NCI-H226 (cell line): ENCODE results near the gene UGT2A1.
"Not testable (repeated sequence)": the region's sequence is repeated elsewhere in the genome, so short reads cannot be mapped to it uniquely, and the experiment has no call there.

Source experiments
- DNase-seq: peaks from one replicate; pipeline ENCODE4 v3.0.0-alpha.2; 2015

UGT2A1 gene

DNA sequence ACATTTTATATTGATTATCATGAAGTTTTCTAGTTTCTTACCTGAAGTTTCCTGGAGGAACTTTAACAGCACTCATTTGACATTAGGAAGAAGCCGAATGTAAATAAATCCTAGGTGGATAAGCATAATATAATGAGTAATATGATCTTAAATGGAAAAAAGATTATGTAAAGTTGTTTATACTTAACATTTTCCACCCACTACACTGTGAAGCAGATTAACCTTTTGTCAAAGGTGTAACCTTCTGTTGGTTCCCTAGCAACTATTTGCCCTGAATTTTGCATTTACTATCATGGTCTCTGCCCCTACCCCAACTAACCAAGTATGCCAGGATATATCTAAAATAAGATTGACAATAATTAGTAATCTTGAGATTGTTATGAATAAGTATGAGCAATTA, at the start of gene UGT2A1:
Gene UGT2A1 (minus strand): TSS at position 101 of the 400 bp plus-strand sequence. CDS start 5,603 bp downstream, outside the sequence.
- no peak for DNase-seq

DNA sequence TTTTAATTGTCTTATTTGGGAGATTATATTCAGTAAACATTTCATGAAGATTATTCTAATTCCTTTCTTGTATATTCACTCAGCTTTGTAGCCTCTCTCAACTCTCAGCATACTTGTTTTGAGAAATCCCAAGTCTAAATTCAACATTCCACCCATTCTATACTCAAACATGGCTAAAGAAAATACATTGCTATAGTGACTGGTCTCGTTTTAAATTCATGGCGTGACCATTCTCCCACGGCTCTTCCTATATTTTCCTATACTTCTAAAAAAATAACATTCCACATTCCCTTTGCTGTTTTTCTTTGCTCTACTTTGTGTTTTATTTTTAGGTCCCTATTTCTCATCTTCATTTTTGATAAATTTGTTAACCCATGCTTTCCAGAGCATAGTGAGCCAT, 49.2 kb upstream of the UGT2A1 start:
- DNase-seq, result no peak

DNA sequence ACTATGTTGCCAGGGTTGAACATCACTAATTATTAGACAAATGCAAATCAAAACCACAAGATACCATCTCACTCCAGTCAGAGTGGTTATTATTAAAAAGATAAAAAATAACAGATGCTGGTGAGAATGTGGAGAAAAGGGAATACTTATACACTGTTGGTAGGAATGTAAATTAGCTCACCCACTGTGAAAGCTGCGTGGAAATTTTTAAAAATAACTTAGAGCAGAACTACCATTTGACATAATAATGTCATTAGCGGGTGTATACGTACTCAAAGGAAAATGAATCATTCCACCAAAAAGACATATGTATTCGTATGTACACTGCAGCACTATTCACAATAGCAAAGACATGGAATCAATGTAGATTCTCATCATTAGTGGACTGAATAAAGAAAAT, 48.6 kb upstream of the UGT2A1 start:
- DNase-seq, result no peak

DNA sequence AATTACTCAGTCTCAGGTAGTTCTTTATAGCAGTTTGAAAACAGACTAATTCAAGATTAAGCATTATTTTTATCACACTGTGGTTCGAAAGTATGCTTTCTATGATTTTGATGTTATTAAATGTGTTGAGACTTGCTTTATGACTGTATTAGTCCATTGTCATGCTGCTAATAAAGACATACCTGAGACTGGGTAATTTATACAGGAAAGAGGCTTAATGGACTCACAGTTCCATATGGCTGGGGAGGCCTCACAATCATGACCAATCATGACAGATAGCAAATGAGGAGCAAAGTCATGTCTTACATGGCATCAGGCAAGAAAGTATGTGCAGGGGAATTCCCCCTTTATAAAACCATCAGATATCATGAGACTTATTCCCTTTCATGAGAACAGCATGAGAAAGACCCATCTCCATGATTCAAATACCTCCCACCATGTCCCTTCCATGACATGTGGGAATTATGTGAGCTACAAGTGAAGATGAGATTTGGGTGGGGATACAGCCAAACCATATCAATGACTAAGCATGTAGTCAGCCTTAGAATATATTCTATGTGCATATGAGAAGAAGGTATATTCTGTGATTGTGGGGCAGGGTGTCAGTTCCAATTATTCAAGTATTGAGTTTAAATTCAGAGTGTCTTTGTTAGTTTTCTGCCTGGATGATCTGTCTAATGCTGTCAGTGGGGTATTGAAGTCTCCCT, 44.6 kb upstream of the UGT2A1 start:
- no peak for DNase-seq

DNA sequence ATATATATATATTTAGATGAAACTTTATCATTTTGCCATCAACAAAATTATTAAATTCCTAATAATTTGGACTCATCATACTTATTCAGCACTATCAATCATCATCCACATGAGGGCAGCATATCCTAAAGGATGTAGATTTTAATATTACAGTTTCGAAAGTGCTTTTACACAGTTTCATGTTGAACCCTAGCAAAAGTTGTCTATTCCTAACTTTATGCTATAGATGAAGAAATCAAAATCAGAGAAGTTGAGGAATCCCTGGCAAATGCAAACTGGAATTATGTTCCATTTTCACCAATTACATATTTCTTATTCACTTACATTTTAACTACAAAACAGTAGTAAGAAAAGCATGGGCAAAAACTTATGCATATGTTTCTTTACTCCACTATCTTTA, 36.6 kb upstream of the UGT2A1 start:
- no peak for DNase-seq

DNA sequence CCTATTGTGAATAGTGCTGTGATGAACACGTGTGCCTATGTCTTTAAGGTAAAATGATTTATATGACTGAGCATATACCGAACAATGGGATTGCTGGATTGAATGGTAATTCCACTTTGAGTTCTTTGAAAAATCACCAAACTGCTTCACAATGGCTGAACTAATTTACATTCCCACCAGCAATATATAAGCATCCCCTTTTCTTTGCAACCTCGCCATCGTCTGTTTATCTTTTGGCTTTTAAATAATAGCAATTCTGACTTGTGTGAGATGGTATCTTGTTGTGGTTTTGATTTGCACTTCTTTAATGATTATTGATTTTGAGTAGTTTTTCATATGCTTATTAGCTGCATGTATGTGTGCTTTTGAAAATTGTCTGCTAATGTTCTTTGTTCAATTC, 31.8 kb upstream of the UGT2A1 start:
- DNase-seq, result no peak

DNA sequence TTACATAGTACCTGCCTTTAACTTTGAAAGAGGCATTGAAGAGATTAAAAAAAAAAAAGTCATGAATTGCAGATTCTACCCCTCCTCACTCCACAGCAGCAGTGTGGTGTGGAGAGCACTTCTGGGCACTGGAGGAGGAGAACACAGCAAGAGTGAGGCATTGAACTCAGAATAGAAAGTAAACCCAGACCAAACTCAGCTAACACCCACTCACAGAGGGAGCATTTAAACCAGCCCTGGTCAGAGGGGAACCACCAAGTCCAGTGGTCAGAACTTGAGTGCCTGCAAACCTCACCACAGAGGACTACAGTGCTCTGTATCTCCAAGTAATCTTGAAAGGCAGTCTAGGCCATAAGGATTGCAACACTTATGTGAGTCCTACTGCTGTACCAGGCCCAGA, 15.6 kb upstream of the UGT2A1 start:
- DNase-seq, result no peak

DNA sequence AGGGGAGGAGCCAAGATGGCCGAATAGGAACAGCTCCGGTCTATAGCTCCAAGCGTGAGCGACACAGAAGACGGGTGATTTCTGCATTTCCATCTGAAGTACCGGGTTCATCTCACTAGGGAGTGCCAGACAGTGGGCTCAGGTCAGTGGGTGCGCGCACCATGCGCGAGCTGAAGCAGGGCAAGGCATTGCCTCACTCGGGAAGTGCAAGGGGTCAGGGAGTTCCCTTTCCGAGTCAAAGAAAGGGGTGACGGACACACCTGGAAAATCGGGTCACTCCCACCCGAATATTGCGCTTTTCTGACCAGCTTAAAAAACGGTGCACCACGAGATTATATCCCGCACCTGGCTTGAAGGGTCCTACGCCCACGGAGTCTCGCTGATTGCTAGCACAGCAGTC, 11.0 kb upstream of the UGT2A1 start:
- DNase-seq, result not testable (repeated sequence)

DNA sequence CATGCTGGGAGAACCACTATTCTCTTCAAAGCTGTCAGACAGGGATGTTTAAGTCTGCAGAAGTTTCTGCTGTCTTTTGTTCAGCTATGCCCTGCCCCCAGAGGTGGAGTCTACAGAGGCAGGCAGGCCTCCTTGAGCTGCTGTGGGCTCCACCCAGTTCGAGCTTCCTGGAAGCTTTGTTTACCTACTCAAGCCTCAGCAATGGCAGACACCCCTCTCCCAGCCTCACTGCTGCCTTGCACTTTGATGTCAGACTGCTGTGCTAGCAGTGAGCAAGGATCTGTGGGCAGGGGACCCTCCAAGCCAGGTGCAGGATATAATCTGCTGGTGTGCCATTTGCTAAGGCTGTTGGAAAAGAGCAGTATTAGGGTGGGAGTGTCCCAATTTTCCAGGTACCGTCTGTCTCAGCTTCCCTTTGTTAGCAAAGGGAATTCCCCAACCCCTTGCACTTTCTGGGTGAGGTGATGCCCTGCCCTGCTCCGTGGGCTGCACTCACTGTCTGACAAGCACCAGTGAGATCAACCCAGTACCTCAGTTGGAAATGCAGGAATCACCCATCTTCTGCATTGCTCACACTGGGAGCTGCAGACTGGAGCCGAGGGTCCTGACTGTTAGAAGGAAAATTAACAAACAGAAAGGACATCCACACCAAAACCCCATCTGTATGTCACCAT, 8.2 kb upstream of the UGT2A1 start:
- not testable (repeated sequence) for DNase-seq

DNA sequence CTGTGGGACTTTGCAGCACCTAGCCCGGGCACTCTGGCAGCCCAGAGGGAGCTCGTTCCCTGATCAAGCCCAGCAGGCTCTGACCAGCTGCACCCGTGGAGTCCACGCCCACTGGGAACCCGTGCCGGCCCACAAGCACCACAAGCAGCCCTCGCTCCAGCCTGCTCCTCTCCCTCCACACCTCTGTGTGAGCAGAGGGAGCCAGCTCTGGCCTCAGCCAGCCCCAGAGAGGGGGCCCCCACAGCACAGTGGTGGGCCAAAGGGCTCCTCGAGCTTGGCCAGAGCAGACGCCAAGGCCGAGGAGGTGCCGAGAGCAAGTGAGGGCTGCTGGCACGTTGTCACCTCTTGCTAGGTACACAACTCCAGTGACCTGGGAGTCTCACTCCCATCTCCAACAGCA, 5.1 kb upstream of the UGT2A1 start:
- DNase-seq, result no peak

DNA sequence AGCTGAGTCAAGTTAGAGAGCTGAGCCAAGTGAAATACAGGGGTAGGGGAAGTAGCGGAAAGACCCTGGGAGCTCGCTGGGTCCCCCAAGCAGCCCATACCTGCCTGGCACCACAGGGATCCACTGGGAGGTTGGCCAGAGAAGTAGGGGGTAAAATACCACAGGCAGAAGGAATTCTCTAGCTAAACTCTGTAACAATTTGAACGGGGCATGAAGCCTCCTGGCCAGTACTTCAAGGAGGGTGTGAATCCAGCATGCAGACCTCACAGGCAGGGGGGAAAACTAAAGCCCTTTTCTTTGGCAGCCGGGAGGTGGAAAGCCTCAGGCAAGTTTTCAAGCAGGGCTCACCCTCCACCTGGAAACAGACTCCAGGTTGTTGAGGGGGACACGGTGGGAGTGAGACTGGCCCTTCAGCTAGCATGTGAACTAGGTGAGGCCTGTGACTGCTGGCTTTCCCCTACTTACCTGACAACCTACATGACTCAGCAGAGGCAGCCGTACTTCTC, 3.7 kb upstream of the UGT2A1 start:
- DNase-seq, result no peak

DNA sequence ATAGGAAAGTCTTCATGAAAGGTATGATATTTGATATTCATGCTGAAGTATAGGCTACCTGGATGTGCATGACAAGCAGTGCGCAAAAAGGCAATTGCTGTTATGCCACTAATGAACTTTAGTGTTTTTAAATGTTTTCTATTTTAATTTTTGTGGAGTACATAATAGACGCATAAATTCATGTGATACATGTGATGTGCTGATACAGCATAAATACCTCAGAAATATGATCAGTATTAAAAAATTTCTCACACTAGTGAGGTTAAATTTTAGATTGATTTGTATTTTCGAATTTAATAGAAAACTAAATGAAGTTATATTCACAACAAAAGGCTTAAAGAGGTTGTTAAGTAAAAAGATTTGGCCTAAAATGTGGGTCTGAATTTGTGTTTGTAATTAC, 2.2 kb downstream of the UGT2A1 start:
- DNase-seq, result no peak

DNA sequence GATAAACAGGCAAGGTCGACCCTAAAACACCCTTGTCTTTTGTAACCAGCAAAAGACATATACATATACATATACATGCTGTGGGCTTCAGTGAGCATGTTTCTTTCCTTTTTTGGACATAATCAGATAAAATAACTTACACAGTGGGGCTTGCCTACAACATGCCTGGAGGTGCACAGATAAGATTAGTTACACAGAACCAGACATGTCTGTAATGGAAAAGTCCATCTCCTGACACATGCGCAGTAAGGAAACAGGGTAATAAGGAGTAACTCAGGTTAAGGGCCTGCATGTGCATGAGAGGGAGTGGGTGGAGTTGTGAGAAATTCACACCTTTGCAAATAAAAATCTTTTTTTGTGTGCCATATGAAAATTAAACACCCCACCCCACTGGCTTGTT, 3.4 kb downstream of the UGT2A1 start:
- DNase-seq, result no peak

DNA sequence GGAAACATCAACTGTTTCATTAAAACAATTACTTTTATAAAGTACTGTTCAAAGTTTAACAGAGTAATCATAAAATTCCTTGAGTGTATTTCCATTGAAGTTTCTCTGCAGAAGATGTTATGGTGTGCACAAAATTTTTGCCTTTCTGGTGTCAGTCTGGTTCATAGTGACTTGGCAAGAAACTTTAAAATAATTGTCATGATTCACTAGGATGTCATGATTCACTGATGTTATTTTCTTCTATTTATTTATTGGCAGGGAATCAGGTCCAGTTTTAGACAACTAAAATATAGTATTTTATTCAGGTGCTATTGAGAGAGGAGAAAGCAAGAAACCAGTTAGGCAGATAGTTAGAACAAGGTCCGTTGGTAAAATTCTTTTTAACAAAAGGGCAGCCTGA, 3.8 kb downstream of the UGT2A1 start:
- no peak for DNase-seq

DNA sequence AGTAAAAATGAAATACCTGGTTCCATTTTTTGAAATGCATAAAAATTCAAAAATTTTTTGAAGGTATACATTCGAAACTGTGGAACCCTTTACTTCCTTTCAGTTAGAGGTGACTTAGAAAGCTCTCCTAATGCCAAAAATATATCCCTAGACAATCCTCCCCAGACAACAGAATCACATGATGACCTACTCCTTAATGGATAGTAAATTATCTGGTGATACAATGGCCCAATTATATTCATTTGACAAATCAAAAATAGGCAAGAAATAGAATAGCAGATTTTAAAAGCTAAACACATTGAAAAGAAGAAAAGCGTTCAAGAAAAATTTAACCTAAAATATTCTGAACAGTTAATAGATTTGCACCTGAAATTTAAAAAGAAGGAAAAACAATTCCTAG, 10.1 kb downstream of the UGT2A1 start:
- DNase-seq, result no peak

DNA sequence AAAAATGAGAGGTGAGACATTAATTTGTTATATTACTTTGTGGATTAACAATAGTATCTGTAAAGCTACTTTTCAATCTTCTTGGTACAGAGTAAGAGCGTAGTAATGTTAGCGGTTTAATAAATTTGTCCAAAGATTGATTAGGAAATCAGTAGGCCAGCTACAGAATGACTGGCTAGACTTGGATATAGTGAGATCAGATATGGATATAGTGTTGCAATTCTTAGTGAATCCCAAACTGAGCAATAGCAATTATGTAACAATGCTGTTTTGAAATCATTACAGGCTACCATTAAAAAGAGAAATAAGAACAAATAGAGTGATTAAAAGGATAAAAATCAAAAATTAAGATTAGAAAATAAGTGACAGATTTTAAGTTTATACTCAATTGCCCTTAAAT, 12.8 kb downstream of the UGT2A1 start:
- DNase-seq, result no peak

DNA sequence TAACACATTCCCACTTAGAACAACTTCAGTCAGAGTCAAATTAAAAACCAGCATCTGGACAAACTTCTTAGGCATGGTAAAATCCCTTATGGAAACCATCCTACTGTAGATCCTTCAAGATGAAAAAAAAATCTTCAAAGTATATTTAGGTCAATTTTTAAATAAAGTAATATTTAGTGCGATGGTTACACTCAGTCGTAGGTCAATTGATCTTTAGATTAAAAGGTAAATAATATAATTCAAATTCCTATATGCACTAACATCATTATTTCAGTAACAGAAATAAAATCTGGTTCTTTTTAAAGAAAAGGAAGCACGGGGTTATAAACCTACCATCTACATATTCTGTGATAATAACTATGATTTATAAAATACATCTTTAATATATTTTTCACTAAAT, 13.5 kb downstream of the UGT2A1 start, which contains the start of gene UGT2A2:
Gene UGT2A2 (minus strand): TSS at position 101 of the 400 bp plus-strand sequence. CDS start 2 bp downstream, at position 99.
- DNase-seq, result no peak

DNA sequence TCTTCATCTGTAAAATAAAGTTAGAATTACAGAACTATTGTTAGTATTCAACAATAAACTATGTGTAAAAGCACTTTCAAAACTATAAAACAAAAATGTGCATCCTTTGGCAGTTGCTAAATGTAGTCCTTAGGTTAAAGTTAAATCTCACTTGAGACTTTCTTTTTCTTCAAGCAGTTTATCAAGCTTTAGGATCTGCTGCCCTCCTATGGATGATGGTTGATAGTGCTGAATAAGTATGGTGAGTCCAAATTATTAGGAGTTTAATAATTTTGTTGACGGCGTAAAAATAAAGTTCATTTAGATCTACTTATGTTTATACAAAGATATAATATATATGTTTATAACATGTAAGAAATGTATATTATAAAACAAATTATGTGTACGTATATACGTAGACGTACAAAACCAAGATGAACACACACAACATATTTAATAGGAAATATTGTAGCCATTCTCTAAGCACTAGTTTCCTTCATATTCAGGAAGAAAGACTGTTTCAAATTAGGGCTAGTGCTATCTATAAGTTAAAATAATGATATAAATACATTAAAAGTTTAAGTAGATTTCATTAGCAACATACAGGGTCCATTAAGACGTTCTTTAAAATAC, 35.9 kb downstream of the UGT2A1 start:
- DNase-seq, result peak; percentile 10

DNA sequence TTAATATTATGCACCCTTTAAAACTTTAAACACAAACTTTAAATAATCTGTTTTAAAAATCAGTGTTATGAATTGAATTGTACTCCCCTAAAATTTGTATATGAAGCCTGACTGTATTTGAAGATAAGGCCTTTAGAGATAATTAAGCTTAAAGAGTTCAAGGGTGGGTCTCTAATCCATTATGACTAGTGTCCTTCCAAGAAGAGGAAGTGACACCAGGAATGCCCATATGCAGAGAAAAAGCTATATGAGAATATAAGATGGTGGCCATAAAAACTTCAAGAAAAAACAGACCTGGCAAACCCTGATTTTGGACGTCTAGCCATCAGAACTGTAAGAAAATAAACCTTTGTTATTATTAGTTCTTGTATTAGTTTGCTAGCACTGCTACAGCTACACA, 42.6 kb downstream of the UGT2A1 start:
- DNase-seq, result no peak

DNA sequence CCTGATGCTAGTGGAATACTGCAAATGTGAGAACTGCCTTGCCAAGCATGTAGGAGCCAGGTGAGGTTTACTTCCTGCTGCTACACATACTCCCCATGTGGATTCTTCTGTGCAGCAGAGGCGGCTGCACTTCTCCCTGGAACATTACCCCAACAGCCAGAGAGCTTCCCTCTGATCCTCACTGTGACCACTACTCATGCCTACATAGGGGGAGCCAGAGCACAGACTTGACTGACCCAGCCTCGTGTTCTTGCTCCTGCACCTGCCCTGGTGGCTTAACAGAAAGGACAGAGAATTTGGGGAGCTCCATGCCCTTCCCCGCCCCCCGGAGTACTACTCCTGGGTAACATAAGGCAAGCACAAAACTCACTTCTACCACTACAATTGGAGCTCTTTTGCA, 52.0 kb downstream of the UGT2A1 start:
- DNase-seq, result no peak

DNA sequence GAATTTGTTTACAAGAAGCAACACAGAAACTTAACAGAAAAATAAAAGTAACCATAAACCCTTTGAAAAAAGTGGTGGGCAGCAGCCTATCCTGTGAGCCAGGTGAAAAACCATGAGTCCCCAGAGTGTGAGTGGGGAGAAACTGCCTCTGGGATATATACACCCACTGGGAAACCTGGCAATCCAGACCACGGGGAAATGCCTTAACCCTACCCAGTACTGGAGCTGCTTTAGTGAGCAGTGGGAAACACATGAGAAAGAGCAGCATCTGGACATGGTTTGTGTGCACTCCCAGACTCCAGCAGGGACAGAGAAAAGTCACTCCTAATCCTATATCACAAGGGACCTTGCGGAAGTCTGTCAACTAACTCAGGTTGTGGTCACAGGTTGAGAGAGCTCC, 53.0 kb downstream of the UGT2A1 start:
- DNase-seq, result no peak

DNA sequence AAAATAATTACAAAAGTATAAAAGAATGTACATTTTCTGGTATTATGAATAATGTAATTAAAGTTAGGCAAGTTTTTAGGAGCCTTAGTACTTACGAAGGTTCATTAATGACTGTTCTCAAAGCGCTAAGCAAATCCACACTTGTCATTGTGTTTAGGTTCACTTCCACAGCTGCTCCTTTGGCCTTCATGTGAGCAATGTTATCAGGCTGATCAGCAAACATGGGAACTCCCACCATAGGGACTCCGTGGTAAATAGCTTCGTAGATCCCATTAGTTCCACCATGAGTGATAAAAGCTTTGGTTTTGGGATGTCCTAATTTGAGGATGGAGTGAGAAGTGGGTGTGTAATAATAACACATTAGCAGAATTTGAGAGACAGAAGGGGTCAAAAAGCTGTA, 58.7 kb downstream of the UGT2A1 start:
- DNase-seq, result no peak

DNA sequence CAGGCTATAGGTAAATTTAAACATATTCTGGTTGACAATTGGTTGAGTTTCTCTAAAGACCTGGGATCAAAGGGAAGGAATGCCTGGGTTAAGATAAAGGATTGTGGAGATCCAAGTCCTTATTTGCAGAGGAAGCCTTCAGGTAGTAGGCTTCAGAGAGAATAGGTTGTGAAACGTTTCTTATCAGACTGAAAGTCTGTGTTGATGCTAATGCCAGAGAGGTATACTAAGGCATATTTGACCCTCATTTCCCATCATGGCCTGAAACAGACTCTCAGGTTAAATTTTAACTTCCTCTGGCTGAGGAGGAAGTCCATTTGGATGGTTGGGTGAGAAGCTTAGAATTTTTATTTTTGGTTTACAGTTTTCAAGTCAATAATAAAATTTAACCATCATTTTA, 61.7 kb downstream of the UGT2A1 start:
- no peak for DNase-seq

DNA sequence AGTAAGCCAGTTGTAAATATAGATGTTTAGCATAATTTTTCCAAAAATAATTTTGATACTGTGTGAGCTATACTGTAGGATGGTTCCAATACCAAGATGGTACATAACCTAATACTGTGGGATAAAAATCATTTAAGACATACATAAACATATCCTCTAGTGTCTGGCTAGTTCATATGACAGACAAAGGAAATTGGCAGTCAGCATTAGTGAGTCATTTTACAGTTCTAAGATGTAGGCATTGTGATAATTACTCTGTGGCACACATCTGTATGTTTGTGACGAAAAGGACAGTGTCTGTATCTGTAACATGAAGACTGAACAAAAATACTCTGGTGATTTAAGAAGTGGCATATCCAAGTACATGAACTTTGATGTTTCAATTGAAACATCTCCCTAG, 63.2 kb downstream of the UGT2A1 start:
- no peak for DNase-seq
